ENCODE results near the gene ELOVL6. TPM values are rescaled to one million over a fixed set of nuclear protein-coding genes. Genes with fewer than 3 reads are reported as not detected.

ELOVL6 gene
- polyA plus RNA-seq, 1 donor from 2014 or later = 21.3 TPM

- Histone ChIP-seq H3K9me3 (ENCODE audit: low read length) (no peaks in the 10 kb centered on the region), H3F3A (ENCODE audit: insufficient read depth, low read length, poor library complexity, severe bottlenecking) (no peaks in the 10 kb centered on the region), H2AFZ (ENCODE audit: low read depth, low read length) (no peak overlapping the region), H3K36me3 (ENCODE audit: insufficient read depth, low read length) (peaks cover 3% of the 10 kb centered on the region), H4K20me1 (ENCODE audit: insufficient read depth) (no peaks in the 10 kb centered on the region), H3K79me2 (replicated peaks; ENCODE audit: insufficient read depth, low read length) (no peaks in the 10 kb centered on the region), H3K27ac (ENCODE audit: low read length) (no peak overlapping the region), H3K4me2 (ENCODE audit: low read length) (no peak overlapping the region), H3K4me3 (ENCODE audit: low read length) (no peak overlapping the region), H3K9ac (ENCODE audit: low read length) (no peak overlapping the region), H3K27me3 (ENCODE audit: insufficient read depth, low read depth, low read length) (no peaks in the 10 kb centered on the region), H3K9me2 (ENCODE audit: insufficient read depth, low read length) (no peaks in the 10 kb centered on the region)
- no peak for TF ChIP-seq REST (IDR thresholded peaks at IDR 0.05; ENCODE audit: borderline replicate concordance)
- no peak for TF ChIP-seq TAF1 (IDR thresholded peaks at IDR 0.05; ENCODE audit: low read depth)
- TF ChIP-seq MXI1 (conservative IDR thresholded peaks at IDR 0.05; ENCODE audit: poor library complexity, severe bottlenecking) = no peak
- no peak for TF ChIP-seq EZH2 (IDR thresholded peaks at IDR 0.05; ENCODE audit: borderline replicate concordance, insufficient read depth, low read length, poor library complexity, severe bottlenecking)
- TF ChIP-seq RAD21 (conservative IDR thresholded peaks at IDR 0.05) = no peak
- no peak for TF ChIP-seq POLR2AphosphoS5 (IDR thresholded peaks at IDR 0.05)
- TF ChIP-seq, protein P1, sequence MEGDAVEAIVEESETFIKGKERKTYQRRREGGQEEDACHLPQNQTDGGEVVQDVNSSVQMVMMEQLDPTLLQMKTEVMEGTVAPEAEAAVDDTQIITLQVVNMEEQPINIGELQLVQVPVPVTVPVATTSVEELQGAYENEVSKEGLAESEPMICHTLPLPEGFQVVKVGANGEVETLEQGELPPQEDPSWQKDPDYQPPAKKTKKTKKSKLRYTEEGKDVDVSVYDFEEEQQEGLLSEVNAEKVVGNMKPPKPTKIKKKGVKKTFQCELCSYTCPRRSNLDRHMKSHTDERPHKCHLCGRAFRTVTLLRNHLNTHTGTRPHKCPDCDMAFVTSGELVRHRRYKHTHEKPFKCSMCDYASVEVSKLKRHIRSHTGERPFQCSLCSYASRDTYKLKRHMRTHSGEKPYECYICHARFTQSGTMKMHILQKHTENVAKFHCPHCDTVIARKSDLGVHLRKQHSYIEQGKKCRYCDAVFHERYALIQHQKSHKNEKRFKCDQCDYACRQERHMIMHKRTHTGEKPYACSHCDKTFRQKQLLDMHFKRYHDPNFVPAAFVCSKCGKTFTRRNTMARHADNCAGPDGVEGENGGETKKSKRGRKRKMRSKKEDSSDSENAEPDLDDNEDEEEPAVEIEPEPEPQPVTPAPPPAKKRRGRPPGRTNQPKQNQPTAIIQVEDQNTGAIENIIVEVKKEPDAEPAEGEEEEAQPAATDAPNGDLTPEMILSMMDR (IDR thresholded peaks at IDR 0.05; ENCODE audit: poor library complexity, severe bottlenecking) = no peak
- TF ChIP-seq EP300 (conservative IDR thresholded peaks at IDR 0.05; ENCODE audit: poor library complexity, severe bottlenecking) = no peak
- no peak for TF ChIP-seq SMC3 (conservative IDR thresholded peaks at IDR 0.05; ENCODE audit: poor library complexity)
These were observed 155.6 kb downstream of the ELOVL6 start for GRCh38 chr4:110042545-110043517.

DNA sequence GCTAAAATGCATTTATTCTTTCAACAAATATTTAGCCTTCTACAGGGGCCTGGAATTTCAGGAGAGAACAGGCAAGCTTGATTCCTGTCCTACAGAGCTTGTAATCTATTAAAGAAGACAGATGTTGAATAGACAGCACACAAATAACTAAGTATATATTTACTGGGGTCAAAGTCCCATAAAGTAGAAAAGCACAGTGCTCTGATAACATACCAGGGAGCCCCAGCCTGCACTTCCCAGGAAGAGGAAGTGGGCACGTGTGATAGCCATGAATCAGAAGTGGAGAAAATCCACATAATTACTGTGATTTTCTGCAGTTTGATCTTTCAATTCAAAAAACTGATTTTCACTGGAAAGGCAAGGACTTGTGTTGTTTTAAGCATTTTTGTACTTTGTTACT, 156.7 kb downstream of the ELOVL6 start:
- Histone ChIP-seq H3K9ac (ENCODE audit: low read length) (no peak overlapping the region), H3K9me2 (ENCODE audit: insufficient read depth, low read length) (no peaks in the 10 kb centered on the region), H4K20me1 (ENCODE audit: insufficient read depth) (no peaks in the 10 kb centered on the region), H3F3A (ENCODE audit: insufficient read depth, low read length, poor library complexity, severe bottlenecking) (no peaks in the 10 kb centered on the region), H3K9me3 (ENCODE audit: low read length) (no peaks in the 10 kb centered on the region), H3K36me3 (ENCODE audit: insufficient read depth, low read length) (peaks cover 3% of the 10 kb centered on the region), H3K27me3 (ENCODE audit: insufficient read depth, low read depth, low read length) (no peaks in the 10 kb centered on the region), H3K4me2 (ENCODE audit: low read length) (no peak overlapping the region), H3K4me3 (ENCODE audit: low read length) (no peak overlapping the region), H2AFZ (ENCODE audit: low read depth, low read length) (no peak overlapping the region), H3K27ac (ENCODE audit: low read length) (no peak overlapping the region), H3K79me2 (replicated peaks; ENCODE audit: insufficient read depth, low read length) (no peaks in the 10 kb centered on the region)
- TF ChIP-seq, protein P1 (IDR thresholded peaks at IDR 0.05; ENCODE audit: poor library complexity, severe bottlenecking) = no peak
- TF ChIP-seq RAD21 (conservative IDR thresholded peaks at IDR 0.05) = no peak
- TF ChIP-seq MXI1 (conservative IDR thresholded peaks at IDR 0.05; ENCODE audit: poor library complexity, severe bottlenecking) = no peak
- no peak for TF ChIP-seq EZH2 (IDR thresholded peaks at IDR 0.05; ENCODE audit: borderline replicate concordance, insufficient read depth, low read length, poor library complexity, severe bottlenecking)
- no peak for TF ChIP-seq TAF1 (IDR thresholded peaks at IDR 0.05; ENCODE audit: low read depth)
- TF ChIP-seq REST (IDR thresholded peaks at IDR 0.05; ENCODE audit: borderline replicate concordance) = no peak
- no peak for TF ChIP-seq SMC3 (conservative IDR thresholded peaks at IDR 0.05; ENCODE audit: poor library complexity)
- TF ChIP-seq EP300 (conservative IDR thresholded peaks at IDR 0.05; ENCODE audit: poor library complexity, severe bottlenecking) = no peak
- TF ChIP-seq POLR2AphosphoS5 (IDR thresholded peaks at IDR 0.05) = no peak
